GM21528 (cell line): ENCODE data around the gene PRKCE.
"Not testable (repeated sequence)": the region's sequence is repeated elsewhere in the genome, so short reads cannot be mapped to it uniquely, and the experiment has no call there.

Source experiments
- ATAC-seq: cut with Tn5 transposase; IDR thresholded peaks from one replicate; pipeline ENCODE4 v1.9.1; 2021; ENCODE audit warnings: mild to moderate bottlenecking, moderate library complexity; ENCODE audit not compliant: unreplicated experiment, low FRiP score

The PRKCE gene

GRCh38 chr2:45897842-45898241 lies 246.4 kb downstream of the PRKCE start:
- ATAC-seq = no peak

GRCh38 chr2:45898819-45899218 lies 247.3 kb downstream of the PRKCE start:
- no peak for ATAC-seq

DNA sequence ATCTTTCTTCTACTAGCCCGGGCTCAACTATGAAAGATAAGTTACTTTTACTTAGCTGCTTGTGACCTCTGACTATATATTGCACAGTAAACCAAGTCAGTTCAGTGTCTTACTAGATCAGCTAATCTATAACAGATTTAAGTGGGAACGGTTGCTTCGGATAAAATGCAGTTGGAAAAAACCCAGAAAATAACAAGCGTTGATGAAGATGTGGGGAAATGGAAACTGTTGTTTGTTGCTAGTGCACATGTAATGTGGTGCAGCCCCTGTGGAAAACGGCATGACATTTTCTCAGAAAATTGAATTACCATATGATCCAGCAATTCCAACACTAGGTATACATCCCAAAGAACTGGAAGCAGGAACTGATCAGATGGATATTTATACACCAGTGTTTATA lies 248.5 kb downstream of the PRKCE start:
- no peak for ATAC-seq

DNA sequence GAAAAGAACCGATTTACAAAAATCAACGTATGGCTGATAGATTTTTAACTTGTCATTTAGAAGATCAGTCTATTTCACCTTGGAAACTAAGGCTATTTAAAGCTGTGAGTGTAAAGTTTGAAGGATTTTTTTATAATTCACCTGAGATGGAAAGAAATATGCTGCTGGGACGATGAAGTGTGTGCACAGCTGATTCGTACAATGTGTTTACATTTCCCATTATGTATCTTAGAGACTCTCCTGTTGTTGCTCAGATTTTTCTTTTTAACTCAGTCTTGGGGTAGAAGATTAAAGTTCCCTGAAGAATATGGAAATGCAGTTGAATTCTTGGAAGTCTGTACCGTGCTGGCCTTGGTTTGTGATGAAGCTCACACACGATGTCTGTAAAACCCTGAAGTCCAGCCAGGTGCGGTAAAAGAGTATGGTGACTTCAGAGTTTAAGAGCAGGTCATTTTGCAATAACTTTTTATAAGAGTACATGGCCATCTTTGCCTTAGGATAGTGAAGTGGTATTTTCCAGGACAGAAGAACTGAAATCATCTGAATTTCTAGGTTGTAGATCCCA lies 250.1 kb downstream of the PRKCE start:
- no peak for ATAC-seq

DNA sequence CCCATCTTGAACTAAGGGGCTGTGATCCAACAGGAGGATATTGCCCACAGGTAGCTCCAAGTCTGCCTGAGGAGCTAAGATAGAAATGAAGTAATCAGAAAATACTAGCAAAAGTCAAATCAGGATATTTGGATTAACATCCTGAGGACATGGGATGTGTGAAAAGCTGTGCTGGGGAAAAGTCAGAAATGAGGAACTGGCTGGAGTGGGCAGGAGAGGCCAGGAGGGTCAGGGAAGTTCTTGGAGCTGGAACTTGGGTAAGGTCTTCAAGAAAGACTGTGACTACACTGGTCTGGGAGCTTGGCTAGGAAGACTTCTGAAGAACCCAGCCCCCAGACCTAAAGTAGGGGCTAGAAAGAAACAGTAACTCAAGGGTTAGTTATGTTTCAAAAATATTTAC lies 250.9 kb downstream of the PRKCE start:
- ATAC-seq = no peak

GRCh38 chr2:45902781-45903375 lies 251.4 kb downstream of the PRKCE start:
- no peak for ATAC-seq

DNA sequence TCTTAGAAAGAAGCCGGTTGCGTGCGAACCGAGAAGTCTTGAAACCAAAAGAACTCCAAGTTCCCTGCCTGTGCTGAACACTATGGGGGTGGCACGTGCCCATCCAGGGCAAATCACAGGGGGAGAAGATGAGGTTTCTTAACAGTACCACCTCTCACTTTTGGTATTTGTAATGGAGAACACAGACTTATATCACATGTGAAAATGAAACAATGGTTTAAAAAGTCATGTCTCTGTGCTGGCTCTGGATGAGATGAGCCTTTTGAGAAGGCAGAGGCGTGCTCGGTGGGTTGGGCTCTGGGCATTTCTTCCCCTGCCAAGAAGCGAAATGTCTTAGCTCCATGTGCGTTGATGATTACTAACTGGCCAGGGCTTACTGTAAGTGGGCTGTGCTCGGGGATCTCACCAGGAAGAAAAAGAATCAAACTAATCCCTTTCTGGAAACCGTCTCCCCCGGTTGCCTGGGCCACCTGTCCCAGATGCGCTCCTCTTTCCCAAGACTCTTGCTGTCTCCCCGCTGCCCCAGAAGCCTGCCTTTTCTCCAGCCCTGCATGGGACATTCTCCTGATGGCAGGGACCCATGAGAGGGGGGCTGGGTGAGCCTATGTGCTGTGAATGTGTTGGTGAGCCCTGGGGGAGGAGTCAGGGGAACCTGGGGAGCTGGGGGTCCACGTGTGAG lies 252.9 kb downstream of the PRKCE start:
- ATAC-seq = peak; percentile 61

- ATAC-seq = no peak
These were observed 253.6 kb downstream of the PRKCE start for GRCh38 chr2:45904946-45905631.

DNA sequence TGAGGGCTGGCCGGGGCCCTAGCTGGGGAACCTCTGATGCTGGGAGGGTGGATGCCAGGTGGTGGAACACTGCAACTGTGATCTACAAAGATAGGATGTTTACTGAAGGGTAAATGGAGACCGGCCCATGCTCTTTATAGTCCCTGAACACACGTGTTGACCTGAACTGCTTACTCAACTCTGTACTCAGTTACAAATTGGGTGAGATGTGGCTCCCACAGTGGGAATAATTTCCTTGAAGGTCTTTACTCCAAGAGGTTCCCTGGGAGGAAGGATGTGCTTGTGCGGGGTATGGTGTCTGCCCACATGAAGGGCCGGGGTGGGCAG lies 254.1 kb downstream of the PRKCE start:
- no peak for ATAC-seq

- no peak for ATAC-seq
These were observed 256.1 kb downstream of the PRKCE start for GRCh38 chr2:45907592-45907991.

GRCh38 chr2:45908316-45909170 lies 257.1 kb downstream of the PRKCE start:
- ATAC-seq = no peak

- ATAC-seq = no peak
These were observed 257.7 kb downstream of the PRKCE start for GRCh38 chr2:45909171-45909565.

DNA sequence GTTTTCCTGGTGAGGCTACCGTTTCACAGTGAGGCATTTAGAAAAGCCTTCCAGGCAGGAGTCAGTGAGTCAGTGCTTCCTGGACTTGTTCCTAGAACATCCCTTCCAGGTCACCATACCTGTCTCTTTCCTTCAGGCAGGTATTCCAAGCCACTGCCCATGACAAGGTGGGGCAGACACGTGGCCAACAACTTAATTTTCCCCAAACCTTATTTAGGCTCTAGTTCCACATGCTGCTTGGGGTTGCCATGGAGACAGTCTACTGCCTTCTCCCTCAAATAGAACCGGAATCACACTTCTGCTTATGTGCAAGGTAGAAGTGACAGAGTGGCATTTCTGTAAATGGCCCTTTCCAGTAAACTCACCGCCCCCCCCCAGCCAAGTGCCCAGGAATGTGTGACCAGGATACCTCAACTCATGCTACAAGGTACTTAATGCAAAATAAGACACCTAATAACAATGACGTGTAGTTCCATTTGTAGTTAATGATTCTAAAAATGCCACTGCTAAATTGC lies 258.3 kb downstream of the PRKCE start:
- ATAC-seq = peak; percentile 62

DNA sequence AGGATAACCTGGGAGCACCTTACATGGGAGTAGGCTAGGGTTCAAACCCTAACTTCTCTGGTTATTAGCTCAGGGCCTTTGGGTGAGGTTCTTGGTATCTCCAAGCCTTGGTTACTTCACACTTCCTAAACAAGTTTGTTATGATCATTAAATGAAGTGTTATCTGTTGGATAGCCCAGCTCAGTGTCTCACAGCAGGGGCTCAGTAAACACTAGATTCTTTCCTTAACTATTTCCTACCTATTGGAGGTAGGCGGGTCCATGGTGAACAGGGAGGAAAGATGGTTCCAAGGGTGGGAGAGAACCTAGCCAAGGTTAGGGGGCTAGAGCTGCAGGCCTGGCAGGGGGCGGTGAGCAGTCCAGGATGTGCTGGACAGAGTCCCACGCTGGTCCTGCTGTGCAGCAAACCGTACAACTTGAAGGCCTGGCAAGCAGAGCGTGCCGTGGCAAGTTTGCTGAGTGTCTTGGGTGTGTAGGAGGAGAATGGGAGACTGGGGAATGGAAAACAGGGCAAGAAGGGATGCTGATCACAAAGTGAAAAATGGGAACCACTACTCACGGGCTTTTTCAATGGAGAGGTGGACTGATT lies 259.1 kb downstream of the PRKCE start:
- ATAC-seq = no peak

GRCh38 chr2:45911538-45911937 lies 260.1 kb downstream of the PRKCE start:
- ATAC-seq = no peak

DNA sequence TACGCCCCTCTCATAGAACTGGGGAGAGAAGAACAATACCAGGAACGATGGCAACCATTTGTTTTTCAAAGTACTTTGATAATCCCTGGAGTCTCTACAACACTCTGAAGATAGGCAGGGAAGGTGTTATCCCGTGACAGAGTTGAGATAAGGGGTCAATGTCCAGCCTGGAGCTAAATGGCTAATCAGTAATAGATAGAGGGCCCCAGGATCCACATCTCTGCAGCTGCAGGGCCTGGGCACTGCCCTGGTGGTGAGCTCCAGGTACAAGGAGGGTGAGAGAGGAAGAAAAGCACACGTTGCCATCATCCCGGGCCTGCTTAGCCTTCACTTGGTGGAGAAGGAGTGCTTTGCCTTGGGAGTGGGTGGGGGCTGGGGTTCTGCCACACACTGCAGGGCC lies 260.6 kb downstream of the PRKCE start:
- no peak for ATAC-seq

GRCh38 chr2:45913539-45913938 lies 262.1 kb downstream of the PRKCE start:
- ATAC-seq = no peak

DNA sequence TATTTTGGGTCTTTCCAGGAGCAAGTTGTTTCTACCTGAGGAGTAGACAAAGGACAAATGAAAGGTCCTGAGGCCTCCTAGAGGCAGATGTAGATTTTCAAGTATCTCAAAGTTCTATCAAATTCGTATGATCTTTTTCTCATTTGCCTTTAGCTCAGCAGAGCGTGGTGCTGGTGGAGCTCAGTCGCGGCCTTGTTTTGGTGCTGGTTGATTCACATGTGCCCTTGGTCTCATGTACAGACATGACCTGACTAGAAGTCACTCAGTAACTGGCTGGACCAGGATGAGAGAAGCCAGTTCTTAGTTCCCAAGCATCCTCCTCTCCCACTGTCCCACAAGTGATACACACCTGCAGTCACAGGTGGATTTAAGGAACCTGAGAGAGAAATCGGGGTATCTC lies 264.0 kb downstream of the PRKCE start:
- no peak for ATAC-seq

DNA sequence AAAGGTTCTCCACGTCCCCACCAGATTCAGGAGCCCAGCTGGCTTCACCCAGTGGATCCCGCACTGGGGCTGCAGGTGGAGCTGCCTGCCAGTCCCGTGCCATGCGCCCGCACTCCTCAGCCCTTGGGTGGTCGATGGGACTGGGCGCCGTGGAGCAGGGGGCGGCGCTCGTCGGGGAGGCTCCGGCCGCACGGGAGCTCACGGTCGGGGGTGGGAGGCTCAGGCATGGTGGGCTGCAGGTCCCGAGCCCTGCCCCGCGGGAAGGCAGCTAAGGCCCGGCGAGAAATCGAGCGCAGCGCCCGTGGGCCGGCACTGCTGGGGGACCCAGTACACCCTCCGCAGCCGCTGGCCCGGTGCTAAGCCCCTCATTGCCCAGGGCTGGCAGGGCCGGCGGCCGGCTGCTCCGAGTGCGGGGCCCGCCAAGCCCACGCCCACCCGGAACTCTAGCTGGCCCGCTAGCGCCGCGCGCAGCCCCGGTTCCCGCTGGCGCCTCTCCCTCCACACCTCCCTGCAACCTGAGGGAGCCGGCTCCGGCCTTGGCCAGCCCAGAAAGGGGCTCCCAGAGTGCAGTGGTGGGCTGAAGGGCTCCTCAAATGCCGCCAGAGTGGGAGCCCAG lies 266.2 kb downstream of the PRKCE start:
- not testable (repeated sequence) for ATAC-seq
